Spleen (tissue), 7 donors: ENCODE data around the gene PGAP3.
A peak's percentile ranks its signal among the peaks of the same experiment; 100 is the strongest.

Experiments
- POLR2A ChIP-seq, 3 donors: fragments of 450-650 bp; IDR thresholded peaks; one replicate each; pipeline ENCODE4 v1.5.1; 2017; ENCODE audit warnings: antibody characterized with exemption in 3 of 3, mild to moderate bottlenecking in 1 of 3
- POLR2AphosphoS5 ChIP-seq, 3 donors: sonication (generic); formaldehyde crosslinking; IDR thresholded peaks; one replicate each; pipeline ENCODE4 v1.5.1; 2017; ENCODE audit warnings: antibody characterized with exemption in 3 of 3
- TF ChIP-seq, protein P1 (sequence below), 11 experiments: fragments of 200-600 bp in 7 of 11; fragments of 450-650 bp in 4 of 11; sonication (generic) in 4 of 11; IDR thresholded peaks in 8 of 11; conservative IDR thresholded peaks in 3 of 11; 1 replicate in 7 of 11; 2 replicates in 4 of 11; pipeline versions ENCODE4 v1.4.0 to v1.8.0; 2016 to 2021; ENCODE audit warnings: antibody characterized with exemption in 11 of 11, inconsistent platforms in 4 of 11, mild to moderate bottlenecking in 1 of 11
- donor health status: DM: no; HTN: no; CAD: no; lungs with moderate emphysema.
- donor health status: DM: no; HTN: no; CAD: no.
- donor health status: DM: no; HTN: no; CAD: no.

DNA sequence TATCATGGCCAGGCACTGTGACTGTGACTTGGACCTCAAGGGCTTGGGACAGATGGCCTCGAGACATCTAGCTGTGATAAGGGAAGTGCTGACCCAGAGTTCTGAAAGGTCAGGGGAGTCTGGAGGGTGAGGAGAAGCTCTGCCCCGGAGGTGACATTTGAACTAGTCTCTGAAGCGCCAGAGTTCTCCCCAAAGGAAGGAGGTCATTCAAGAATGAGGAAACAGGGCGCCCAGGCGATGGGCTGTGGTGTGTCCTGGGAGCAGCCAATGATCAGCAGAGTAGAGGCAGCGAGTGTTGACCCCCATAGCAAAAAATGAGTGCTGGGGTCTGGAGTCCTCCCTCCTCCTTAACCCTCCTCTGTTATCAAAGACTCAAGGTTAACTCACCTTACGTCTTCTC, 46.0 kb downstream of the PGAP3 start:
- TF ChIP-seq, protein P1, sequence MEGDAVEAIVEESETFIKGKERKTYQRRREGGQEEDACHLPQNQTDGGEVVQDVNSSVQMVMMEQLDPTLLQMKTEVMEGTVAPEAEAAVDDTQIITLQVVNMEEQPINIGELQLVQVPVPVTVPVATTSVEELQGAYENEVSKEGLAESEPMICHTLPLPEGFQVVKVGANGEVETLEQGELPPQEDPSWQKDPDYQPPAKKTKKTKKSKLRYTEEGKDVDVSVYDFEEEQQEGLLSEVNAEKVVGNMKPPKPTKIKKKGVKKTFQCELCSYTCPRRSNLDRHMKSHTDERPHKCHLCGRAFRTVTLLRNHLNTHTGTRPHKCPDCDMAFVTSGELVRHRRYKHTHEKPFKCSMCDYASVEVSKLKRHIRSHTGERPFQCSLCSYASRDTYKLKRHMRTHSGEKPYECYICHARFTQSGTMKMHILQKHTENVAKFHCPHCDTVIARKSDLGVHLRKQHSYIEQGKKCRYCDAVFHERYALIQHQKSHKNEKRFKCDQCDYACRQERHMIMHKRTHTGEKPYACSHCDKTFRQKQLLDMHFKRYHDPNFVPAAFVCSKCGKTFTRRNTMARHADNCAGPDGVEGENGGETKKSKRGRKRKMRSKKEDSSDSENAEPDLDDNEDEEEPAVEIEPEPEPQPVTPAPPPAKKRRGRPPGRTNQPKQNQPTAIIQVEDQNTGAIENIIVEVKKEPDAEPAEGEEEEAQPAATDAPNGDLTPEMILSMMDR (IDR thresholded peaks at IDR 0.05 in 8 of 11, conservative IDR thresholded peaks at IDR 0.05 in 3 of 11) = no peak
- no peak for TF ChIP-seq POLR2A (IDR thresholded peaks at IDR 0.05)
- peak in 1 of 3 donors; percentile 5 for TF ChIP-seq POLR2AphosphoS5 (IDR thresholded peaks at IDR 0.05)
